NCI-H1105 (cell line): ENCODE data around the gene CHST12.
A peak's percentile ranks its signal among the peaks of the same experiment; 100 is the strongest.
"Not testable (repeated sequence)": the region's sequence is repeated elsewhere in the genome, so short reads cannot be mapped to it uniquely, and the experiment has no call there.

Experiments
- DNase-seq: peaks from one replicate; lab custom pipeline; 2025; lab: John Stamatoyannopoulos, UW

CHST12 gene

GRCh38 chr7:2403718-2404648 is 572 bp downstream of the CHST12 start:
- peak; percentile 4 for DNase-seq

DNA sequence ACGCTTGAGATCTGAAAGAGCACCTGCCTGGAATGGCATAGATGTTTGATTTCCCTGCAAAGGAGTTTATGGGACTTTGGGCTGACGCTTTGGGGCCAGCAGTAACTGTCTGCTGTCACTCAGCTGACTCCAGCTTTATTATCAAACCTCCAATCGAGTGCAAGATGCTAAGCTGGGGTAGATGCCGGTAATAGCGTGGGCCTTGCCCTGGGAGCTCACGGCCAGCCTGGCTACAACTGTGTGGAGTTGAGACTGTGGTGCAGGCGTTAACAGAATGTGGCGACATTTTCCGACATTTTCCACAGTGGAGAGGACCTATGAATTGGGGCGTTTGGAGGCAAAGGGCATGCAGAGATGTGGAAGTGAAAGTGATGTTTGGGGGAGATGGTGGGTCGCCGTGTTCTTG is 1.3 kb downstream of the CHST12 start:
- no peak for DNase-seq

DNA sequence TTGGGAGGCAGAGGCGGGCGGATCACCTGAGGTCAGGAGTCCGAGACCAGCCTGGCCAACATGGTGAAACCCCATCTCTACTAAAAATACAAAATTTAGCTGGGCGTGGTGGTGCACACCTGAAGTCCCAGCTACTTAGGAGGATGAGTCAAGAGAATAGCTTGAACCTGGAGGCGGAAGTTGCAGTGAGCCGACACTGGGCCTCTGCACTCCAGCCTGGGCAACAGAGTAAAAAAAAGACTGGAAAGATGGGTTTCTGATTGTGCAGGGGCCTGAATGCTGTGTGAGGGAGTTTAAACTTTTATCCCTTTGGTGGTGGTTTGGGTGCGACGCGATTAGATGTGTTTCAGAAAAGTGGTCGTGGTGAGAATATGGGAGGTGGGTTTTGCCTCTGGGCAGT is 1.8 kb downstream of the CHST12 start:
- DNase-seq, result no peak

GRCh38 chr7:2405601-2406345 is 2.4 kb downstream of the CHST12 start:
- DNase-seq, result no peak

DNA sequence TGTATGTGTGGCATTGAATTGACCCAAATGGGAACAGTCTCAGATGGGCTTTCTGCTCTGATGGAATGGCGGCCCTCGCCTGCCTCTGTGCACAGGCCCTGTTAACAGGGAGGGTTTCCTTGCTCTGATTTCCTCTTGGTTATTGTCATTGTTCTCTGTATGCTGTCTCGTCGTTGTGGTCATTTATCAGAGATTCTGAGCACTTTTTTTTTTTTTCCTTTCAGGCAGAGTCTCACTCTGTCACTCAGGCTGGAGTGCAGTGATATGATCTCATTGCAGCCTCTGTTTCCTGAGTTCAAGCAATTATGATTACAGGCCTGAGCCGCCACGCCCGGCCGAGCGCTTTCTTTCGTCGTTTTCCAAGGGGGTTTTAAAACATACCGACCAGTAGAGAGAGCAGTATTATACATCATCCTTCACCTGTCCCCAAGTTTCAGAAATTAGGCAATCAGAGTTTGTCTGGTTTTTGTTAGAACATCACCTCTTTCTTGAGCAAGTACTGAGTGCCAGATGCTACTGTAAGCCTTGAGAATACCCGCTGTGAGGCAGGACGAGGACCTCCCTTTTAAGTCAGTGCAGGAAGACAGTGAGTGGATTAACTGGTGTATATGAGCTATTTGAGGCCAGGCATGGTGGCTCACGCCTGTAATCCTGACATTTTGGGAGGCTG is 6.5 kb downstream of the CHST12 start:
- DNase-seq, result no peak

DNA sequence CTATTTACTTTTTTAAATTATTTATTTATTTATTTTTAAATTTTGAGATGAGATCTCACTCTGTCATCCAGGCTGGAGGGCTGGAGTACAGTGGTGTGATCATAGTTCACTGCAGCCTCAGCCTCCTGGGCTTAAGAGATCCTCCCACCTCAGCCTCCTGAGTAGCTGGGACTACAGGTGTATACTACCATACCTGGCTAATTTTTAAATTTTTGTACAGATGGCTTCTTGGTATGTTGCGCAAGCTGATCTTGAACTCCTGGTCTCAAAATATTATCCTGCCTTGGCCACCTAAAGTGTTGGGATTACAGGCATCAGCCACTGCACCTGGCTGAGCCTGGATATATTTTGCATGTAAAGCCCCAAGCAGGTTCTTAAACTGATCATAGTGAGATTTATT is 7.6 kb downstream of the CHST12 start:
- DNase-seq, result no peak

GRCh38 chr7:2411815-2412586 is 8.6 kb downstream of the CHST12 start:
- DNase-seq, result no peak

DNA sequence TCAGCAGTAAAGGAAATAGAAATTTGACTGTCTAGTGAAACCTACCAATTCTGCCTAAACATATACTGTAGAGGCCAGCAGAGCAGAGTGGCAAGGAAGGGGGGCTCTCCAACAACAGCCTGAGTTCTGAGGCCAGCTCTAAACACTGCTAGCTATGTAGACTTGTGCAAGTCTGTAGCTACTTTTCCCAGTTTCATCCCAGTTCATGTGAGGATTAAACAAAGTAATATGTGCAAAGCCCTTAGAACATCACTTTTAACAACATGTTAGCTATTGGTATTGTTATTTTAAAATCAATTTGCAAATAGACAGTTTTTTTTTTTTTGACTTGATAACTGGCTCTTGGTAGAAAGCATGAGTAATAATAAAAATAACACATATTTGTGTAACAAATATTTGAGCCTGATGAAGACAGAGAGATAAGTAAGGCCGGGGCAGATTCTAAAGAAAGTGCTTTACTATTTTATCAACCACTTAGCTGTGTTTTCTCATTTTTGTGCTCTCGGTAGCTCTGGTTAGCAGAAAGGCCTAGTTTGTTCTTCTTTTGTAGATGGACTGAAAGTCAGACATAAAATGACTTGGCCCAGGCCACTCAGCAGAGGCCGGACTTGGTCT is 9.3 kb downstream of the CHST12 start:
- DNase-seq, result no peak

DNA sequence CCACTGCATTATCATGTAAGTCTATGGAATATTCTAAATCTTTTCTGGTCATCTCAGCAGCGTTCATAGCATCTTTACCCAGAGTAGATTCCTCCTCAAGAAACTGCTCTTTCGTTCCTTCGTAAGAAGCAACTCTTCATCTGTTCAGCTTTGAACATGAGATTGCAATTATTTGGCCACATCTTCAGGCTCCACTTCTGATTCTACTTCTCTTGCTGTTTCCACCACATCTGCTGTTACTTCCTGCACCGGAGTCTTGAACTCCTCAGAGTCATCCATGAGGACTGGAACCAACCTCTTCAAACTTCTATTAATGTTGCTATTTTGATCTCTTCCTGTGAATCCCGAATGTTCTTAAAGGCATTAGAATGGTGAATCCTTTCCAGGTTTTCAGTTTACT is 12.7 kb downstream of the CHST12 start:
- no peak for DNase-seq

GRCh38 chr7:2416650-2417049 is 13.2 kb downstream of the CHST12 start:
- DNase-seq, result no peak

- DNase-seq, result not testable (repeated sequence)
These were observed 13.8 kb downstream of the CHST12 start for GRCh38 chr7:2417178-2417577.

- no peak for DNase-seq
These were observed 14.6 kb downstream of the CHST12 start for GRCh38 chr7:2417981-2418481.

GRCh38 chr7:2420216-2420933 is 17.0 kb downstream of the CHST12 start:
- no peak for DNase-seq

DNA sequence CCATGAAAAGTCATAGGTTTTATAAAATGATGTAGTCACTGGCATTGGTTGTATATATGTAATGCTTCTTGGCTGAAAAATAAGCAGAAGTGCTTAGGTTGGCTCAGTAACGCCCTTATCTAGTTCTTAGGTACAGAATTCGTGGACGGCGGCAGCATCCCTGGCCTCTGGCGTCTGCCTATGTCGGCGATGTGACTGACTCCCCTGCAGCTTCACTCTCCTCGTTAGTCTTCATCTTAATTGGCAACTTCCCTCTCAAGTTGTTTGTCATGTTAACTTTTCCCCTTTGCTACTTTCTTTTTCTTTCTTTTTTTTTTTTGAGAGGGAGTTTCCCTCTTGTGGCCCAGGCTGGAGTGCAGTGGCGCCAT is 18.5 kb downstream of the CHST12 start:
- DNase-seq, result no peak

DNA sequence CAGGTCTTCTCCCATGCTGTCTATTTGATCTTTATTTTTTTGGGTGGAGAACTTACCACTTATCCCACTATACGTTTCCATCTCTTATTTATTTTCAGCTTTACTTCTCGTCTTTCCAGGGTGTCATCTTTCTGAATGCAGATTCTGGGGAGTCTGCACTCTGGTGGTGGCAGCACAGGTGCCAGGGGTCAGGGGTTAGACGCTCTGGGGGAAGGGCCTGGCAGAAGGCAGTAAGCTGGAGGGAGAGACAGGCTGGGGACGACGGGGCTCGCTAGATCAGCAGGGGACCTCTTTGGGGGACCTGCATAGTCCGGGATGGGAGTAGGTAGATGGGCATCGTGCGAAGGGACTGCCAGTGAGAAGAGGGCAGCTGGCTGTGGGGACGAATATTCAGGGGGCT is 22.3 kb downstream of the CHST12 start:
- no peak for DNase-seq

DNA sequence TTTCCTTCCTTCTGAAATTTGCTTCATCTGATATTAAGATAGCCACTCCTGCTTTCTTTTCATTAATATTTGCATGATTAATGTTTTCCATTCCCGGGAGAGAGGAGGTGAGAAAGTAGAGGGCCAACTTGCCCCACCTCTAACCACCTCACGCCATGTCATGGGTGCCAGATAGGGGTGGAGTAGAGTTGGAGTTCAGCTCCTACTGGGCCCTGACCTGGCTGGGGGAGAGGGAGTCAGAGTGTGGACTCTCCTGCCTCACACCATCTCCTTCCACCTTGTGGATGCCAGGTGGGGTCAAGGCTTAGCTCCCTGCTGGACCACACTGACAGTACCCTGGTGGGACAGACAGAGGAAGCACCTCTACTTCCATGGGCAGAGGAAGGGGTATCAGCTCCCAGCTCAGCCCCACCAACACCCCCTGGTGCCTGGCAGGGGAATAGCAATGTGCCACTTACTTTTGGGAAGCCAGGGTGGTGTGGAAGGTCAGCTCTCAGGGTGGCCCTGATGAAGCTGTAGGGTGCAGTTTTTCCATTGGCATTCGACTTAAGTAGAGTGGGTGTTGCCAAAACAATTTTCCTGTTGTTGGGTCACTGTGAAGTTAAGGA is 28.0 kb downstream of the CHST12 start:
- DNase-seq, result no peak

- DNase-seq, result no peak
These were observed 29.7 kb downstream of the CHST12 start for GRCh38 chr7:2432910-2433712.

- DNase-seq, result no peak
These were observed 30.5 kb downstream of the CHST12 start for GRCh38 chr7:2433713-2434550.
